Measurements from ENCODE around the gene IKZF3.
"Not testable (repeated sequence)": the region's sequence is repeated elsewhere in the genome, so short reads cannot be mapped to it uniquely, and the experiment has no call there.

IKZF3 gene

DNA sequence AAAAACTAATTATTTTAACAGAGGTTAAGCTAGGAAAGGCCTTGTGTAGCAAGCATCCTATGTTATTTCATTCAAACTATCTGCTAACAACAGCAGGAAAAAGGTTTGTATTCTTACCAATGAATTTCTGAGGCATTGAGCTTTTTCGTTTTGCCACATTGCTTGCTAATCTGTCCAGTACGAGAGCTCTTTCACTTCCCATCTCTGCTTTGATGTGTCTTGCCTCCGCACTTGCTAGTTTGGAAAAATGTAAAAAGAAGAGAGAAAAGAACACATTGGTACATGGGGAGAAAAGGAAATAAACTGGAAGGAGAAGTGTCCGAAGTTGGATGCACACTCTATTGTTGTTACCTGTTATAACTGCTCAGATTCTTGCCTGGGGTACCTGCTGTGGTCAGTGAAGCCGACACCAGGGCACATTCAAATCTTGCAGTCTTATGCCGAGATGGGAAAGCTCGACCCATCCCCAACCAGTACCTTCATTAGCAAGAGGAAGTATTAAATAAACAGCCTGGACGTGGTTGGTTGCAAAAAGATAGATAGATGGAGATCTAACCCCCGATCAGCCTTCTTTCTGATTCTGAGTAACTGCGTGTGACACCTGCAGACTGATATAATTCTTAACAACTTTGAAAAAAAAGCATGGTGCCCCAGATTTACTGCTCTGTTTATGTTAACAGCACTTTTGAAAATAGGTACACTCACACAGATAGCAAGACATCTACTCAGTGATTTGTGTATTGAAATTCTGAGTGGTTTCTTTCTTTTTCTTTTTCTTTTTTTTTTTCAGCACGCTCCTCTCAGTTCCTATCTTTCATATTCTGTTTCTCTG, 86.4 kb downstream of the IKZF3 start:
- no peak for DNase-seq

DNA sequence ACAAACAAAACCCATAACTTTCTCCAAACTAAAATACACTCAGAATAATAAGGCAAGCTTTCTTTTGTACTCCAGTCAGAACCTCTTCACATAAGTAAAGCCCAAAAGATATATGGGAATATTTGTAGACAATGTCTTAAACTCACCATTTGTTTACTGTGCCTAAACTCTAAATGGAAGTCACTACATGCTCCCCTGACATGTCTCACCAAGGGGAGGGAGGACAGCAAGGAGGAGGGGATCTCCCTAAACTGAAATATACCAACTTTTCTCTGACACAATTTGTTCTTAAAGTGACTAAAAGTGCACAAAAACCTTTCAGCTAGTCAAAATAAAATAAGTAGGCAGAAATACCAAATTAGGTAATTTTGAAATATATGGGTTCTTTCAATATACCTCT, 87.9 kb downstream of the IKZF3 start:
- no peak for DNase-seq

DNA sequence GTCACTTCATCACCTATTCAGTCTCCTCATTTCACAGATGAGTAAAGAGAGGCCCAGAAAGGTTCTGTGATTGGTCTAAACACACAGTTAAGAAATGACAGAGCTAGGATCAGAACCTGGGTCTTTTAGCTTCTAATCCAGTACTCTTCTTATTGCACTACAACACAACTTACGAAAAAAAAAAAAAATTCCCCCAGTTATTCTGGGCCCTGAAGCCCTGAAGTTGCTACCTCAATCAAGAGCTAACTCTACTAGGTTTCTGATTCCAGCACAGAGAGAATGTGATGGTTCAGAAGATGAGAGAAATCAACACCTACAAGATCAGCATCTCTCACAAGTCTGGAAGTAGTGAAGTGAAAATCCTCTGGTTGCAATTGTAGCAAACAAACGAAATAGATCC, 89.1 kb downstream of the IKZF3 start:
- DNase-seq: no peak

DNA sequence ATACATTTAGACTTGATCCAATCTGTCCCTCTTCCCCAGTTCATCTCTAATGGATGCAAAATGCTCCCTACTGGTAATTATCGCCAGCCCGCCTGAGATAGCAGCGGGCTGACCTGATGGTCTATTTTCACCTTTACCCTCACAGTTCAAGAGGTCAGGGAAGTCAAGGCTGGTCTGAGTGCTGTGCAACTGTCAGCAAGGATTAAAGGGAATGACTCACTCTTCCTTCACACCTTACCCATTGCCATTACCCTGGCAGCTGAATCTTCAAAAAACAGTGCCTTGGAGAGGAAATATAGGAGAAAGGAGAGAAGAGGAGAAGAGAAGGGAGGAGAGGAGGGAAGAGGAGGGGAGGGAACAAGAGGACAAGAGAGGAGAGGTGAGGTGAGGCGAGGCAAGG, 90.1 kb downstream of the IKZF3 start:
- no peak for DNase-seq

DNA sequence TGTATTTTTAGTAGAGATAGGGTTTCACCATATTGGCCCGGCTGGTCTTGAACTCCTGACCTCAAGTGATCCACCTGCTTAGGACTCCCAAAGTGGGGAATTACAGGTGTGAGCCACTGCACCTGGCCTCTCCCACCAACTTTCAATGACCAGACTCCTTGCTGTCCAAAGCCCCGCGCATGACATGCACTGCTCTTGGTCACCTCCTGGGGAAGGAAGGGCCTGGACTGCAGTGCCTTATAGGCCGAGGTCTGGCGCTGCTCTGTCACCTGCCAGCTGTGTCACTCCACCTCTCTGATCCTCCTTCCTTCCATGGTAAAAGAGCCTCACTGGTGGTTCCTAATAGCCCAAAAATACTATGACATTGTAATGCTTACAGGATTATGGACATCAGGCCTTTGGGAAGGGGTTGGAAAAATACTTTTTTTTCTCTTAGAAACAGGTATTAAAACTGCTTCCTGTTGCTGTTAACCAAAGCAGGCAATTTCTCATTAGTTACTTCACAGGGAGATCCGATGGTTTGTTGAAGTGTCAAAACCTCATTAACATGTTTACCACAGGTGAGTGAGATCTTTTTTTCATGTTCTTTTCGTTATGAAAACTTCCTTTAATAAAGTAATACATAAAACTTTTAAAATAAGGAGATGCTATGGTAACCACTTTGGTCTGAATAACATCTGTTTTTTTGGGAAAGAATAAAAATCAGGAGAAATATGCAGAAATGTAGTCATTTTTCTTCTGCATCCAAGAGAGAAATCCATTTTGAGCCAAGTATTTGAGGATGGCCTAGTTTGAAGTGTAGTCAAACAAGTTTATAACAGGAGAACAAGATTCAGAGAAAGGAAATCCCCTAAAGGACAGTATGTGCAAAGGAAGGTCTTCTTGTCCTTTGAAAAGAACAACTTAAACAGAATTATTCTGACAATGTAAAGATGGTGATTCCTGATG, 90.9 kb downstream of the IKZF3 start:
- no peak for DNase-seq

DNA sequence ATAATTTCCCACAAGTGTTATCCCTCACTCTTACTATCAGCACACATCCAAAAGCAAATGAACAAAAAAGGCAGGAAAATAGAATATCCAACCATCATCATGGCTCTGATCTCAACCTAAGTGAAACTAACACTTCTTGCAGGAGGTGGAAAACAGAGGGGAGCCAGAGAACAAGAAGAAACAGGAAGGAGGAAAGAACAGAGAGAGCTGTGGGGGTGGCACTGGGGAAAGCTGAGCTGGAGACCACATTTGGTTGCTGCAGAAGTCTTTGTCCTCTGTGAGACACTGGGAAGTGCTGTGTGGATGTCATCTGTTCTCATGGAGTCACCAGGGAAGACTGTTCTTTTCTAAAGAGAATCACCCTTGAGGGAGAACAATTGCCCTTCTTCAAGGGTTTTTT, 91.7 kb downstream of the IKZF3 start:
- DNase-seq: no peak

DNA sequence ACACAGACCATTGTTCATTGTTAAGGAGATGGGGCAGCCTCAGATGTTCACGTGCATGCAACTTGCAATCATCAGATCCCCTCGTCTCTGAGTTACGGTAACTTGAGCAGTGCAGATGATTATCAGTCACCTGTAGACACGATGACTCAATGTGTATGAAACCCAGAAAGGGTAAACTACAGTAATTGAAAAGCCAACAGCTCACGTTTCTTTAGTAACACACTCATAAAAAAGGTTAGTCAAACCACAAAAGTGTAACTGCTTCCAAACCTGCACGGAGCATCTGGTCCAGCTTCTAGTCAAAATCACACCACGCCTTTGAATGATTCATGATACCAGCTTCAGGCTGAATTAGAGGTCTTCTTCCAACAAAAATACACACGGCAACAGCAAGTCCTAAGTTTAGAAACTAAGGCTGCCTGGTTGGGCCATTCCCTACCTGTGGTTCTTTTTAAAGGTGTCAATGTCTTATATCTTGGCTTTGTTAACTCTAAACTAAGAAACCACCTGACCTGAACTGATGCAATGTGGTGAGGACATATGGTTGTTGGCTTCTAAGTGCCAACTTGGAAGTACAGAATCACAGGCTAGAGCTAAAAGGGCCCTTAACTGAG, 94.0 kb downstream of the IKZF3 start:
- DNase-seq: no peak

DNA sequence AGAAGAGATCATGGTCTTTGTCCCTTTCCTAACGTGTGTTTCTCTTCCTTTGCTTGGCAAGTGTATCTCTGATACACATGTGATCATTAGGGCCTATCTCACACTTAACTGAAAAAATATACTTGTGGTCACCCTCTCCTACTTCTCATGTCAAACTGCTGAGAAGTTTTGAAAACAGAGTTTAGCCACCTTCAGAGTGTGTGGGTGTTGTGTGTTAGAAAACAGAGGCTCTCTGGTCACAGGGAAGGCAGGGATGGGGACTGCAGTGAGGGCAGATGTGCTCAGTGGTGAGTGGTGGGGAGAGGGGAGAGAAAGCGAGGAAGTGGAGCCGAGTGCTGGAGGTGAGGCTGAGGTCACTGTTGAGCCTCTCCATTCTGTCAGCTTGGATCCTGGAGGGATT, 97.0 kb downstream of the IKZF3 start:
- no peak for DNase-seq

DNA sequence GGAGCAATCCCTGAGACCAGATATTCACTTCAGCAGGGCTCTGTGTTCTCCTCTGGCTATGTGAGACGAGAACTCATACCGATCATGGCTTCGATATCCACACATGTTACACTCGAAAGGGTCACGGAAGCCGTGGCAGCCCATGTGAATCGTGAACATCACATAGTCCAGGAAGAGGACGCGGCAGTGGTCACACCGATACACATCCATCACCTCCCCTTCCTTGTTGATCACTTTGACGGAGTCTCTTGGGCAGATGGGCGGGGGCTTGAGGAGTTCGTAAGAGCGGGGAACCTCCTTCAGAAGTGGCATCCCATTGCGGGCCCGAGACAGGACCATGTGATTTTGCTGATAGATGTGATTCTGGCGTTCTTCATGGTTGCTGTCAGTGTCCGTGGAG, 98.3 kb downstream of the IKZF3 start:
- DNase-seq: no peak

DNA sequence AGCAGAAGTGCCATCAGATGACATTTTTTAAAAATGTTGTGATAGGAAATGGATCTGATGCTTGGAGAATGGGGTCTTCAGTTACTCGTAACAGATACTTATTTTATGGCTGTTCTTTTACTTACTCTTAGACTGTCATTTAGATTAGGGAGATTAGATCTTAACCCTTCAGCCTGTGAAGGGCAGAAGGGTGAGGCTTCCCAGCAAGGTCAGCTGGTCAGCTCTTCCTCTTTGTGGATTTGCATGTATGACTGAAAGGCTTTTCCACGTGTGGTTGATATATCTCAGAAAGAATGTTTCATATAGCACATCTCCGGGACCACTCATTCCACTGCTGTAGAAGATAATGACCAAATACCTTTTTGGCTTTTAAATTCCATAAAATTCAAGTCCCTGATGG, 98.9 kb downstream of the IKZF3 start:
- no peak for DNase-seq

DNA sequence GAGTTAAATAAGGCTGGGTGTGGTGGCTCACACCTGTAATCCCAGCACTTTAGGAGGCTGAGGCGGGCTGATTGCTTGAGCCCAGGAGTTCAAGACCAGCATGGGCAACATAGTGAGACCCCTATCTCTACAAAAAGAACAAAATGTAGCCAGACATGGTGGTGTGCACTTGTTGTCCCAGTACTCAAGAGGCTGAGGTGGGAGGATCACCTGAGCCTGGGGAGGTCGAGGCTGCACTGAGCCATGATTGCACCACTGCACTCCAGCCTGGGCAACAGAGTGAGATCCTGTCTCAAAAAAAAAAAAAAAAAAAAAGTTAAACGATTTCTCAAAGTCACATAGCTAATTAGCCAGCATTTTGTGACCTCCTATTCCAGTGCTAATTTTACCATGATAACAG, 99.9 kb downstream of the IKZF3 start:
- DNase-seq: not testable (repeated sequence)

DNA sequence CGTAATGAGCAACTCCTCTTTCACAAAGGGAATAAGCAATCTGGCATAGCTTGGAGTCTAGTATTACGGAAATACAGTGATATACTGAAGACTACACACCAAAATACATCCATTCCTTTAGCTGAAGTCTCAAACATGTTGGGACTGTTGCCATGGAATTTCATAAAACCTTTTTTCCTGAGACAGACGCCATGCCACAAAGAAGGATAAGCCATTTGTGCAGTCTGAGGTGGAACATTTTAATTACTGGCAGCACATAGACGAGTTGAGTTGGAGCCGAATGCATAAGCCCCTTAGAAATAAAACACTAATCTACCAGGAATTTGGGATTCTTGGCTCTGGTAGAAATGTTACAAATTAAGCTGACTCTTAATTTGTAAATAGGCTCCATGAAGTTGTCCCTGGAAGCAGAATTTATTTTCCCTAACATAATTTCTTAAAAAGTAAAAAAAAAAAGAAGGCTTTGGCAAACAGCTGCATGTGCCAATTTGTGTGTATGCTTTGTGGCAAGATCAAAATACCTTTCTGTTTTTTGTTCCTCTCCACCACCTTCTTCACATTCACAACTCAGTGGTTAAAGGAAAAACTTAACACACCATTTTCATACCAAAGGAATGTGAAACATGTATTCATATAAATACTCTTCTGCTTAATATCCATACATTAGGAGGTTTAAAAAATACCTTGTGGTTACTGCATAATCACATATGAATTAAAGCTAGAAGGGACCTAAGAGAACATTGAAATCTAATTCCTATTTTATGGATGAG, 100.9 kb downstream of the IKZF3 start:
- no peak for DNase-seq

DNA sequence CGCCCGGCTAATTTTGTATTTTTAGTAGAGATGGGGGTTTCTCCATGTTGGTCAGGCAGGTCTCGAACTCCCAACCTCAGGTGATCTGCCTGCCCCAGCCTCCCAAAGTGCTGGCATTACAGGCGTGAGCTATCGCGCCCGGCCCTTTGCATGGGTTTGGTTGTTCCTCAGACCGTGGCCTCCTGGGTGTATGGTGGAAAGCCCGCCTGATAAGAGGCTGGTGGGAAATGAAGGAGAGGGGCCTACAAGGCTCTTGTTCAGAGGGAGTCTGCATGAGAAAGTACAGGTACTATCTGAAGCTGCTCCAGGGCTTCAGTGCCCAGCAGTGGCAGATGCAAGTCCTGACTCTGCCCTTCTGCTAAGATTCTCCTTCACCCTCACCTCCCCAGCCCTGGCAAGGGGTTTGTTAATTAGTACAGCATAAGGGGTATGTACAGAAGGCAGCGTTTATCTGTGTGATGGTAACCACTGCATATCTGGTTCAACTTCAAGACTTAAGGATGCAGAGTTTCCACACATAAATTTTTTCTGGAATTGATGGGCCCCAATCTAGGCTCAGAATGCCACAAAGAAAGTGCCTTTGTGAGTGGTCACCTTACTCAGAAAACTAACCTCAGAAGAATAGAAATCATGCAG, 102.1 kb downstream of the IKZF3 start:
- no peak for DNase-seq

DNA sequence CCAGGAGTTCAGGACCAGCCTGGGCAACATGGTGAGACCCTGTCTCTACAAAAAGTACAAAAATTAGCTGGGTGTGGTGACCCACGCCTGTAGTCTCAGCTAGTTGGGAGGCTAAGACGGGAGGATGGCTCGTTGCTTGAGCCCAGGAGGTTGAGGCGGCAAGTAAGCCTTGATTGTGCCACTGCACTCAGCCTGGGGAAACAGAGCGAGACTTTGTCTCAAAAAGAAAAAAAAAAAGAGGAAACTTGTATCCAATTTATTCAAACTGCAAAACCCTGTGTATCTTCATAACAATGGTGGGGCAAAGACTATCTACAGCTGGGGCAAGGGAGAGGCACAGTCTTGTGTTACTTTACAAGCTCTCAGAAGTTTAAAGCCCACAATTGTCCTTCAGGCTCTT, 104.9 kb downstream of the IKZF3 start:
- DNase-seq: no peak

DNA sequence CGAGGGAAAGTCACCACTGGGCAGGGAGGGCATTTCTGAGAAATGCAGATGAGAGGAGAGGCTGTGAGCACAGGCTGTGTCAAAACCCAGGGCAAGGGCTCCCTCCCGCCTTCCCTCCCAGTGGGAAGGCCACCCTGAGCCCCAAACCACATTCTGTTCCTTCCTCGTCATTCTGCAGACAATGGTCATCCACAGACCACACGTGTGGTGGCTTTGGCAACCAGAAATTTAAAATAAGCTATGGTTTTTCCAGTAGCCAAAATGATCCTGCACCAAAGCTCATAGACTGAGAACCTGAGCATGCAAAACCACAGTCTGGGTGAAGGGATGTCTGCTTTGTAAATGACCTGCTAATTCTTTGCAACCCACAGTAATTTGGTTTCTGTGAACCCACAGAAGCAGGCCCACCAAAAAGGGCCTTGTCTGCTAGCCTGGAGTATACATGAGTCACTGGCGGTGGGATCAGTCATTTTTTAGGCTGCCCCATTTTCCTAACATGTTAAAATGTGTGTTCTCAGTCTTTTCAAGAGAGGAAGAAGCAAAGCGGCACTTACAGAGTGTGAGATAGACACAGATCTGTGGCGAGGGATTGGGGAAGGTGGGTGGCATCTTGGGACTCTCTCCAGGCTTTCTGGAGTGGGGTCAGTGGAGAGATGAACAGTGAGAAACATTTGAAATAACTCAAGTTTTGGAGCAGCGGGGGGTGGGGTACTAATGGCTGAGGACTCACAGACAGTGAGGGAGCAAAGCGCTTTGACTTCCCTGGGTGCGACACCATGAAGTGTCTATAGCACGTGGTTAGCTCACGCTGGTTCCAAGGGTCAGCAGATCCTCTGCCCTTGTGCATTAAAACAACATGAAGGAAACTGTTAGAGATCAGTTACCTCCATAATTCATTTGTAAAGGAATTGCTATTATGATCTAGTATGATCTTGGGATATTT, 105.9 kb downstream of the IKZF3 start:
- DNase-seq: no peak

DNA sequence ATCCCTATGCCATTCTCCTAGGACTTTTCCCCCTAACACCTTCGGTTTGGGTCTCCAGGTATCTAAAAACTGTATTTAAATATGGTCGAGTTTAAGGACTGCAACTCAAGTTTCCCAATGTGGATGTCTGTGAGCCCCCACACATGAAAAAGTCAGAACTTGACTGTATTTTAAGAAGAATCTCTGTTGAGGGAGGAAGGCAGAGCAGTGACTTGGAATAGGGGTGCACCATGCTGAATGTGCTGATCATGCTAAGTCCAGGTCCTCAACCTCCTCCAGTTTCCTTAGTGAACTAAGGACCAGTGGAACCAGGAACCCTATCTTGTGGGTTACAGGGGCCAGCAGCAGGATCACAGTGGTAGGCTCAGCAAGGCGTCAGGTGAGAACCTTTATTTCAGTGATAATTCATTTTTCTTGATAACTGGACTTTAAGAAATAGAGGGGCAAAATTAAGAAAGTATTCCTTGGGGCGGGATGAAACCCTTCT, 106.9 kb downstream of the IKZF3 start:
- DNase-seq: no peak

DNA sequence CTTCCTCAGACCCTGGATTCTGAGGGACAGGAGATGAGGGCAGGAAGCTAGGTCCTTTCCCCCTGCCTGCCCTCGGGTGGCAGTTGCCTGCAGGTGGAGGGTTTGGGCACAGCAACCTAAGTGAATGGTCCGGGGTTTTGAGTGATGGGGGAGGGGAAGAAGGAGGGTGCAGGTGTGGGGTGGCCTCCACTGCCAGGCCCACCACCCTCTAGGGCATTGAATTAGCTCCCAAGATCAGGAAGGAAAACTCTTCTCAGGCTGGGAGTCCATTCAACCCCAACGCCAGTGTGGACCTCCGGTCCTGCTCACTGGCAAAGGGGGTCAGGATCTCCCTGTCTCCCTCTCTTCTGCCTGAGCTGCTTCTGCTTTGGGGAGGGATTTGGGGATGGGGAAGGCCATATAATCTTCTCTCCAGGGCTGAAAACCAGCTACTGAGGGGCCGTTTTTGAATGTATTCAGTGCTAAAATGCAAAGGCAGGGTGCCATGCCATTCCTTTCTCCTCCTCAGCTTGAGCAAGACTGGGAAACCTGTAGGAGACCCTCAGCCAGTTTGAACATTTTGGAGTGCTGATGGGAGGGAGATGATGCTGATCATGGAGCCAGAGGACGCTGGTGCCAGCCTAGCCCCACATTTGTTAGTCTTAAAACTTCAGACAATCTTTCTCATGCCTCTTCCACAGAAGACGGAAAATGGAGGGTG, 107.6 kb downstream of the IKZF3 start:
- DNase-seq: no peak

DNA sequence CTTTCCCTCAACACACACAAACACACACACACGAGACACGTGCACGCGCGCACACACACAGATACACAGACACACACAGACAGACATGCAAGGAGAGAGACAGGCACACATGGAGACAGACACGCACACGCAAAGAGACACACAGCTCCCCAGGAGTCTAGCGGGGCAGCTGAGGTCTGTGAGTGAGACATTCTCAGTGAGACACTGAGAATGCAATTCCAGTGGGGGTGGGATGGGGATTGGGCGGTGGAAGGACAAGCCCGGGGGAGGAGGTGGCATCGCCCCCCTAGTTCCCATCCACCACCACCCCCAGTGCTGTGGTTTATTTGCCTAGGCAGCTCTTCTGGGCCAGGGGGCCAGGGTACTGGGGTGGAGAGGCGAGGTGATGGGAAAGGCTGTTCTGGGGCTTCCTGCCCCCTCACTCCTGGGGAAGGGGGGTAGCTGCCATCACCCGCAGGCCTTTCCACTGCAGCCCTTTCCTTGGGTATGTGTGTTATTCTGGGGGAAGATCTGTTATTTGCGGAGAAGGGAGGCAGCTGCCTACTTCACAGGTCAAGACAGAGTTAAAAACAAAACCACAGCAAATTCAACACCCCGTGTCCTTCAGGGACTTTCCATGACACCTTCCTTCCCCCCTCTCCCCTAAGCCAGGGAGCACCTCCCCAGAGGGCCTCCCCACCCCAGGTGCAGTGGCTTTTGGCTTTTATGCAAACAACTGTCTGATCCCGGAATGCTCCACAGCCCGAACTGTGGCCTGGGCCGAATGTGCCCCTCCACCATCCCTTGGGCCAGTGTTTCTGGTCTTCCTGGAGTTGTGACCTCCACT, 108.3 kb downstream of the IKZF3 start:
- DNase-seq: no peak

DNA sequence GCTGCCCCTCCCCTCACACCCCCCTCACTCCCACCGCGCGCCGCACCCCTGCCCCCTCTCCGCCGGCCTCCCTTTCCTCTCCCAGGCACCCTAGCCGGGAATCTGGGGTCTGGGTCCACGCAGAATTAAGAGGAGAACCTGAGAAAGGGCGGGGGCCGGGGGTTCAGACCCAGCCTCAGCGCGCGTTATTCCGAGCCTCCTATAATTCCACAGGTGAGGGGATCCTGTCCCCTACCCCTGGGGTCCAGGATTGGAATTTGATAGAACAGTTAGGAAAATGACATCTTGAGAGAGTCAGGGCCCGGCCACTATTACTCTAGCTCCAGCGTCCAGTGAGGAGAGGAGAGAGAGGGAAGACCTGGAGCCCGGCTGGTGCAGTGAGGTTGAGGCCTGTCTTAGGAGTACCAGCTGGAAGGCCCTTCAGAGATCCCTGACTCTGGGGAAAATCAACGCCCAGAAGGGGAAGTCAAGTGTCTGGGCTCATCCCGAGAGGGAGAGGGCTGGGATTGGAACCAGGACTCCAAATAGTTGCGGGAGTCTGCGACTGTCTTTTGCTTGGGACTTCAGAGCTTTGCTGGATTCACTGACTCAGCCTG, 109.1 kb downstream of the IKZF3 start:
- no peak for DNase-seq
